T-helper 22 cell (primary cell): ENCODE results near the gene RBM19.

Experiments used
- DNase-seq: peaks from one replicate; pipeline ENCODE4 v3.0.0-alpha.2; 2020; ENCODE audit warnings: low read depth

Gene RBM19

GRCh38 chr12:113880988-113881962 is 84.8 kb downstream of the RBM19 start:
- DNase-seq = no peak

- DNase-seq = no peak
Measured at GRCh38 chr12:113880326-113880725, 85.8 kb downstream of the RBM19 start.

GRCh38 chr12:113879658-113880057 is 86.5 kb downstream of the RBM19 start:
- no peak for DNase-seq

GRCh38 chr12:113877607-113878006 is 88.5 kb downstream of the RBM19 start:
- DNase-seq = no peak

- DNase-seq = no peak
Measured at GRCh38 chr12:113876160-113876559, 90.0 kb downstream of the RBM19 start.

GRCh38 chr12:113875691-113876090 is 90.4 kb downstream of the RBM19 start:
- no peak for DNase-seq

- DNase-seq = no peak
Measured at GRCh38 chr12:113874999-113875561, 91.0 kb downstream of the RBM19 start.

GRCh38 chr12:113874326-113874725 is 91.8 kb downstream of the RBM19 start:
- no peak for DNase-seq

- no peak for DNase-seq
Measured at GRCh38 chr12:113873740-113874139, 92.4 kb downstream of the RBM19 start.

- DNase-seq = no peak
Measured at GRCh38 chr12:113870890-113871289, 95.2 kb downstream of the RBM19 start.

- DNase-seq = no peak
Measured at GRCh38 chr12:113870035-113870434, 96.1 kb downstream of the RBM19 start.

- no peak for DNase-seq
Measured at GRCh38 chr12:113868365-113868764, 97.8 kb downstream of the RBM19 start.

GRCh38 chr12:113867258-113867657 is 98.9 kb downstream of the RBM19 start:
- DNase-seq = no peak

- no peak for DNase-seq
Measured at GRCh38 chr12:113866496-113866895, 99.6 kb downstream of the RBM19 start.

GRCh38 chr12:113863455-113863845 is 102.7 kb downstream of the RBM19 start:
- DNase-seq = no peak

GRCh38 chr12:113862590-113863454 is 103.3 kb downstream of the RBM19 start:
- no peak for DNase-seq

- DNase-seq = no peak
Measured at GRCh38 chr12:113861708-113862312, 104.3 kb downstream of the RBM19 start.

GRCh38 chr12:113860950-113861349 is 105.2 kb downstream of the RBM19 start:
- DNase-seq = no peak

GRCh38 chr12:113860059-113860820 is 105.9 kb downstream of the RBM19 start:
- no peak for DNase-seq

- DNase-seq = no peak
Measured at GRCh38 chr12:113858841-113859386, 107.2 kb downstream of the RBM19 start.

- DNase-seq = no peak
Measured at GRCh38 chr12:113857371-113857770, 108.8 kb downstream of the RBM19 start.
